Caco-2 (cell line): Measurements from ENCODE around the gene FAAH. TPM values are rescaled to one million over a fixed set of nuclear protein-coding genes. Genes with fewer than 3 reads are reported as not detected.

Experiments used
- BruUV-seq: library from RNA; stranded (reverse); fragments of 400-500 nt; replicated peaks from 2 replicates; lab custom pipeline; 2021; lab: Mats Ljungman, UMichigan
- CTCF ChIA-PET: fragments of 300-600 bp; sonication (Branson Sonifier 250); formaldehyde crosslinking; loops from one replicate; lab custom pipeline; 2022; ENCODE audit warnings: antibody characterized with exemption; lab: Charles Lee
- POLR2A ChIA-PET: fragments of 300-600 bp; sonication (Branson Sonifier 250); formaldehyde crosslinking; loops from one replicate; lab custom pipeline; 2022; ENCODE audit warnings: antibody characterized with exemption; lab: Charles Lee
- DNase-seq, 2 experiments: peaks; one replicate each; pipeline versions ENCODE4 v3.0.0 to v3.0.0-alpha.2; 2020 to 2022
- H3K27me3 ChIP-seq: replicated peaks from 2 replicates; pipeline ENCODE4 v1.6.0; 2011; ENCODE audit warnings: low read length; ENCODE audit not compliant: control insufficient read depth, insufficient read depth
- H3K36me3 ChIP-seq: 2 replicates; pipeline ENCODE4 v1.5.1; 2011; ENCODE audit warnings: low read length; ENCODE audit not compliant: control insufficient read depth, insufficient read depth
- H3K4me1 ChIP-seq: fragments of 250-450 bp; sonication (Bioruptor Pico); 2 replicates; pipeline ENCODE4 v1.5.1; 2020; ENCODE audit warnings: mild to moderate bottlenecking
- H3K4me3 ChIP-seq: 2 replicates; pipeline ENCODE4 v1.5.1; 2011; ENCODE audit warnings: low read depth, mild to moderate bottlenecking, control low read depth, low read length
- H3K9me3 ChIP-seq: fragments of 250-450 bp; sonication (Bioruptor Pico); 2 replicates; pipeline ENCODE4 v1.5.1; 2020; ENCODE audit warnings: mild to moderate bottlenecking, moderate library complexity
- H3K27ac Mint-ChIP-seq: one replicate; pipeline ENCODE4 v1.8.0; 2022; ENCODE audit warnings: mixed read lengths; ENCODE audit not compliant: unreplicated experiment
- H3K27me3 Mint-ChIP-seq: one replicate; pipeline ENCODE4 v1.8.0; 2022; ENCODE audit warnings: mixed read lengths; ENCODE audit not compliant: insufficient read depth, unreplicated experiment
- H3K36me3 Mint-ChIP-seq: one replicate; pipeline ENCODE4 v1.8.0; 2022; ENCODE audit warnings: mild to moderate bottlenecking, mixed read lengths; ENCODE audit not compliant: insufficient read depth, unreplicated experiment
- H3K4me1 Mint-ChIP-seq: one replicate; pipeline ENCODE4 v1.8.0; 2022; ENCODE audit warnings: low read depth, mixed read lengths; ENCODE audit not compliant: unreplicated experiment
- H3K4me3 Mint-ChIP-seq: one replicate; pipeline ENCODE4 v1.8.0; 2022; ENCODE audit warnings: mild to moderate bottlenecking, moderate library complexity, mixed read lengths; ENCODE audit not compliant: unreplicated experiment
- H3K9me3 Mint-ChIP-seq: one replicate; pipeline ENCODE4 v1.8.0; 2022; ENCODE audit warnings: mixed read lengths; ENCODE audit not compliant: unreplicated experiment
- CTCF ChIP-seq, 2 experiments: fragments of 200-600 bp in 1 of 2; IDR thresholded peaks; 1 replicate in 1 of 2; 2 replicates in 1 of 2; pipeline versions ENCODE4 v1.5.1 to v1.8.0; 2011 to 2022; ENCODE audit warnings: antibody characterized with exemption in 1 of 2, control low read depth in 1 of 2, inconsistent platforms in 1 of 2, low read depth in 1 of 2, low read length in 1 of 2, mild to moderate bottlenecking in 1 of 2, moderate library complexity in 1 of 2; ENCODE audit not compliant: insufficient read depth in 1 of 2, severe bottlenecking in 1 of 2, unreplicated experiment in 1 of 2
- intact Hi-C: fragments of 100-400 bp; cut with micrococcal nuclease; formaldehyde crosslinking; loops from one replicate; pipeline ENCODE4 v1.10.0; 2022; ENCODE audit not compliant: unreplicated experiment
- total RNA-seq: library from RNA; stranded (reverse); gene quantifications from 2 replicates; pipeline ENCODE4 v1.2.3, GENCODE V29; 2022

Gene FAAH
- total RNA-seq, 1 experiment from 2014 or later: 29.1 TPM

DNA sequence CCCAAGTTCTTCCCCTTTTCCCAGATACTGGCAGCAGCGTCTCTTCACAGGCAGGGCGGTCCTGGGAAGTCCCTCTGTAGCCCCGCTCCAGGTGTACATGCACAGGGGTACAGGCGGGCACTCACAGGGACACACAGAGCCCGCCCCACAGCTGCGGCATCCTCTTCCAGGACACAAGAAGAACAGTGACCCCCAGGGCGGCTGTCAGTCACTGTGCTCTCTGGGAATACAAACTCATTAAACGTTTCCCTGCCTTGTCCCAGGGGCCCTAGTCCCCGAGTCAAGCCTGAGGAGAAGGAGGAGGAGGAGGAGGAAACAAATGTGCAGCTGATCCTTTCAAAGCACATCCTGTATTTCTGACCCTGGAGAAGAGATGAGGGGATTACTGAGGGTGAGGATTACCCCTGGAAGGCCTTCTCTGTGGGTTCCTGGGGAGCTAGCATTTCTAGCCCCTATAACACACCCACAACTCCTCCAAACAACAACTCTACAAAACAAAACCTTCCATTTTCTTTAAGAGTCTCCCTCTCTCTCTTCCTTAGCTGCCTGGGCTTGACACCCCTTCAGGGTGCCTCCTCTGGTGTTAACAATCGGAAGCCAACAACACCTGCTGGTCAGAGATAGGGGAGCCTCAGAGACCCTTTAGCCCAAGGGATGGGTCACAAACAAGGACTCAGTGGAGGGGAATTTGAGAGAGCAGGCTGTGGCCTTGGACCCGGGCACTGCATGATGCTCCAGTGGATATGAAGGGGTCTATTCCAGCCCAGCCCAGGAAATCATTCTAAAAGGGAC, 67.1 kb downstream of the FAAH start:
- Histone ChIP-seq H3K36me3 (no peaks in the 10 kb centered on the region), H3K9me3 (no peaks in the 10 kb centered on the region), H3K27me3 (no peaks in the 10 kb centered on the region), H3K4me3 (no peak overlapping the region), H3K4me1 (no peaks in the 10 kb centered on the region)
- POLR2A ChIA-PET: no interaction called here
- no peak for DNase-seq
- BruUV-seq: no TSS peak
- no peak for TF ChIP-seq CTCF (IDR thresholded peaks at IDR 0.05; ENCODE audit: insufficient read depth in 1 of 2, low read depth in 1 of 2, low read length in 1 of 2, severe bottlenecking in 1 of 2, unreplicated experiment in 1 of 2)
- CTCF ChIA-PET: no interaction called here
- Mint-ChIP-seq H3K27ac (no peak overlapping the region), H3K4me1 (no peaks in the 10 kb centered on the region), H3K4me3 (no peak overlapping the region), H3K27me3 (peaks cover 27% of the 10 kb centered on the region), H3K9me3 (no peaks in the 10 kb centered on the region), H3K36me3 (no peaks in the 10 kb centered on the region)
- intact Hi-C loops: no loop called here

- no peaks in the 10 kb centered on the region for H3K36me3 ChIP-seq
- DNase-seq: no peak
- Mint-ChIP-seq H3K4me1 (no peaks in the 10 kb centered on the region), H3K36me3 (no peaks in the 10 kb centered on the region), H3K27ac (no peak overlapping the region), H3K27me3 (peaks cover 27% of the 10 kb centered on the region), H3K4me3 (no peak overlapping the region), H3K9me3 (no peaks in the 10 kb centered on the region)
- no peaks in the 10 kb centered on the region for H3K9me3 ChIP-seq
- H3K4me1 ChIP-seq: no peaks in the 10 kb centered on the region
- H3K27me3 ChIP-seq: no peaks in the 10 kb centered on the region
- H3K4me3 ChIP-seq: no peak overlapping the region
- BruUV-seq: no TSS peak
- POLR2A ChIA-PET: no interaction called here
- no peak for TF ChIP-seq CTCF (IDR thresholded peaks at IDR 0.05; ENCODE audit: insufficient read depth in 1 of 2, low read depth in 1 of 2, low read length in 1 of 2, severe bottlenecking in 1 of 2, unreplicated experiment in 1 of 2)
- CTCF ChIA-PET: no interaction called here
- intact Hi-C loops: no loop called here
Observed at GRCh38 chr1:46461809-46462448, 67.8 kb downstream of the FAAH start.

Other genes with a start within 250 kb of the FAAH start
- 0.34 and 0.44 TPM in 2 replicates for gene TSPAN1, start 219.2 kb upstream of the FAAH start, total RNA-seq
- not detected in 2 replicates for gene P3R3URF, start 217.8 kb upstream of the FAAH start, total RNA-seq
- 34.9 TPM in 2 replicates for gene POMGNT1, start 195.9 kb upstream of the FAAH start, total RNA-seq
- gene LURAP1, start 191.0 kb upstream of the FAAH start, total RNA-seq: not detected in 2 replicates
- 29.1 and 30.6 TPM in 2 replicates for gene RAD54L, start 146.6 kb upstream of the FAAH start, total RNA-seq
- 41.7 and 43.5 TPM in 2 replicates for gene LRRC41, start 90.7 kb upstream of the FAAH start, total RNA-seq
- gene UQCRH, start 90.6 kb upstream of the FAAH start, total RNA-seq: 277 and 320 TPM in 2 replicates
- gene NSUN4, start 53.5 kb upstream of the FAAH start, total RNA-seq: 21.4 and 21.8 TPM in 2 replicates
- 0.16 TPM in 1 of 2 replicates, not detected in the other for gene DMBX1, start 95.5 kb downstream of the FAAH start, total RNA-seq
- not detected in 2 replicates for gene KNCN, start 157.3 kb downstream of the FAAH start, total RNA-seq
- 22.7 and 30.5 TPM in 2 replicates for gene MKNK1, start 210.0 kb downstream of the FAAH start, total RNA-seq
- 1.6 and 2.1 TPM in 2 replicates for gene MOB3C, start 222.5 kb downstream of the FAAH start, total RNA-seq